H4 (cell line): ENCODE data around the gene BRICD5. TPM values are rescaled to one million over a fixed set of nuclear protein-coding genes. Genes with fewer than 3 reads are reported as not detected.

Source experiments
- DNase-seq: peaks from one replicate; pipeline ENCODE4 v3.0.0-alpha.2; 2015; ENCODE audit warnings: low spot score
- total RNA-seq: library from RNA; depleted of rRNA; stranded (reverse); fragments of >200 nt; shearing (Covaris generic); gene quantifications from 2 replicates; pipeline ENCODE4 v1.2.3, GENCODE V29; 2014; rRNA removed

Gene BRICD5
- total RNA-seq, 1 experiment from 2014 or later = 1.0 TPM

GRCh38 chr16:2163211-2163881 is 47.3 kb downstream of the BRICD5 start:
- DNase-seq = no peak

- DNase-seq = no peak
Observed at GRCh38 chr16:2162676-2163118, 48.0 kb downstream of the BRICD5 start.

- DNase-seq = no peak
Observed at GRCh38 chr16:2161911-2162310, 48.8 kb downstream of the BRICD5 start.

GRCh38 chr16:2160915-2161551 is 49.6 kb downstream of the BRICD5 start:
- DNase-seq = no peak

Other genes with a start within 250 kb of the BRICD5 start
- 2,920 and 3,088 TPM in 2 replicates for gene RPS2, start 246.0 kb downstream of the BRICD5 start, total RNA-seq
- gene RNF151, start 244.0 kb downstream of the BRICD5 start, total RNA-seq = not detected in 2 replicates
- 50.8 and 55.9 TPM in 2 replicates for gene TBL3, start 238.8 kb downstream of the BRICD5 start, total RNA-seq
- gene NOXO1, start 229.4 kb downstream of the BRICD5 start, total RNA-seq = not detected in 2 replicates
- 13.4 and 15.1 TPM in 2 replicates for gene GFER, start 226.7 kb downstream of the BRICD5 start, total RNA-seq
- gene SYNGR3, start 220.9 kb downstream of the BRICD5 start, total RNA-seq = 3.4 and 7.7 TPM in 2 replicates
- gene ZNF598, start 201.0 kb downstream of the BRICD5 start, total RNA-seq = 5.5 and 10.4 TPM in 2 replicates
- 2.7 TPM in 1 of 2 replicates, not detected in the other for gene NPW, start 191.1 kb downstream of the BRICD5 start, total RNA-seq
- gene NHERF2, start 184.0 kb downstream of the BRICD5 start, total RNA-seq = 33.1 and 33.7 TPM in 2 replicates
- gene NTHL1, start 163.0 kb downstream of the BRICD5 start, total RNA-seq = 28.2 and 42.3 TPM in 2 replicates
- 11.0 and 15.6 TPM in 2 replicates for gene TSC2, start 162.9 kb downstream of the BRICD5 start, total RNA-seq
- 10.9 and 14.1 TPM in 2 replicates for gene PKD1, start 75.0 kb downstream of the BRICD5 start, total RNA-seq
- gene RAB26, start 62.2 kb downstream of the BRICD5 start, total RNA-seq = 1.9 and 3.2 TPM in 2 replicates
- gene TRAF7, start 55.1 kb downstream of the BRICD5 start, total RNA-seq = 58.2 and 71.0 TPM in 2 replicates
- gene CASKIN1, start 14.3 kb downstream of the BRICD5 start, total RNA-seq = 0.02 TPM in 2 replicates
- gene MLST8, start 5.4 kb downstream of the BRICD5 start, total RNA-seq = 22.1 and 28.4 TPM in 2 replicates
- gene PGP, start 4.0 kb upstream of the BRICD5 start, total RNA-seq = 20.0 and 24.5 TPM in 2 replicates
- gene E4F1, start 12.7 kb upstream of the BRICD5 start, total RNA-seq = 8.0 and 9.5 TPM in 2 replicates
- 0.10 TPM in 1 of 2 replicates, not detected in the other for gene DNASE1L2, start 25.6 kb upstream of the BRICD5 start, total RNA-seq
- gene ECI1, start 40.7 kb upstream of the BRICD5 start, total RNA-seq = 37.6 and 48.8 TPM in 2 replicates
- 144 and 152 TPM in 2 replicates for gene RNPS1, start 57.3 kb upstream of the BRICD5 start, total RNA-seq
- gene ABCA3, start 129.9 kb upstream of the BRICD5 start, total RNA-seq = 0.25 and 0.41 TPM in 2 replicates
- 26.1 and 35.8 TPM in 2 replicates for gene CCNF, start 218.6 kb upstream of the BRICD5 start, total RNA-seq
- gene TEDC2, start 249.2 kb upstream of the BRICD5 start, total RNA-seq = 13.0 and 23.2 TPM in 2 replicates